Mucosa of descending colon (tissue), 3 donors: Measurements from ENCODE around the gene KCNIP2. TPM values are rescaled to one million over a fixed set of nuclear protein-coding genes. Genes with fewer than 3 reads are reported as not detected.

Experiments used
- ATAC-seq: fragments of 200-7000 bp; cut with Tn5 transposase; one replicate; pipeline ENCODE4 v1.9.1; 2020; ENCODE audit warnings: mild to moderate bottlenecking, moderate library complexity
- DNase-seq, 3 donors: peaks; one replicate each; pipeline ENCODE4 v3.0.0-alpha.2; 2020
- H3K36me3 ChIP-seq: fragments of 200-600 bp; one replicate; pipeline ENCODE4 v1.8.0; 2021; ENCODE audit warnings: low read depth, mild to moderate bottlenecking
- H3K4me1 ChIP-seq: fragments of 200-600 bp; one replicate; pipeline ENCODE4 v1.8.0; 2021; ENCODE audit warnings: low read depth, mild to moderate bottlenecking
- H3K4me3 ChIP-seq: fragments of 200-600 bp; one replicate; pipeline ENCODE4 v1.8.0; 2021; ENCODE audit warnings: mild to moderate bottlenecking
- H3K9me3 ChIP-seq: fragments of 200-600 bp; one replicate; pipeline ENCODE4 v1.8.0; 2021; ENCODE audit warnings: mild to moderate bottlenecking
- CTCF ChIP-seq: fragments of 200-600 bp; IDR thresholded peaks from one replicate; pipeline ENCODE4 v1.8.0; 2022; ENCODE audit warnings: antibody characterized with exemption, mild to moderate bottlenecking
- intact Hi-C, 2 donors: fragments of 100-400 bp; cut with DNase I in 1 of 2; cut with micrococcal nuclease in 1 of 2; formaldehyde crosslinking; loops; one replicate each; pipeline versions ENCODE4 v1.11.0 to v1.11.1; 2022; cut with DNase I, micrococcal nuclease
- total RNA-seq, 3 donors: library from RNA; stranded (reverse); fragmentation: NEBNext Ultra II Directional in 2 of 3; extraction: Animal tissue kit (Norgen Biotek cat#: 25700) in 2 of 3; gene quantifications; one replicate each; pipeline versions ENCODE4 v1.2.1 to v1.2.4, GENCODE V29; 2021 to 2023
- donor health status: DM: no; HTN: no; CAD: no; lungs with moderate emphysema.
- donor health status: DM: no; HTN: no; CAD: no.
- donor health status: DM: no; HTN: yes; CAD: no.

The KCNIP2 gene
- total RNA-seq, 3 donors from 2014 or later, result 3.7 to 5.9 (median 4.2) TPM

GRCh38 chr10:101878869-101879268 is 35.3 kb upstream of the KCNIP2 start:
- no peaks in the 10 kb centered on the region for H3K36me3 ChIP-seq
- intact Hi-C loops, result no loop called here
- TF ChIP-seq CTCF, result no peak
- H3K9me3 ChIP-seq, result no peaks in the 10 kb centered on the region
- H3K4me3 ChIP-seq, result no peak overlapping the region
- no peaks in the 10 kb centered on the region for H3K4me1 ChIP-seq
- DNase-seq (no peak), ATAC-seq (no peak)

DNA sequence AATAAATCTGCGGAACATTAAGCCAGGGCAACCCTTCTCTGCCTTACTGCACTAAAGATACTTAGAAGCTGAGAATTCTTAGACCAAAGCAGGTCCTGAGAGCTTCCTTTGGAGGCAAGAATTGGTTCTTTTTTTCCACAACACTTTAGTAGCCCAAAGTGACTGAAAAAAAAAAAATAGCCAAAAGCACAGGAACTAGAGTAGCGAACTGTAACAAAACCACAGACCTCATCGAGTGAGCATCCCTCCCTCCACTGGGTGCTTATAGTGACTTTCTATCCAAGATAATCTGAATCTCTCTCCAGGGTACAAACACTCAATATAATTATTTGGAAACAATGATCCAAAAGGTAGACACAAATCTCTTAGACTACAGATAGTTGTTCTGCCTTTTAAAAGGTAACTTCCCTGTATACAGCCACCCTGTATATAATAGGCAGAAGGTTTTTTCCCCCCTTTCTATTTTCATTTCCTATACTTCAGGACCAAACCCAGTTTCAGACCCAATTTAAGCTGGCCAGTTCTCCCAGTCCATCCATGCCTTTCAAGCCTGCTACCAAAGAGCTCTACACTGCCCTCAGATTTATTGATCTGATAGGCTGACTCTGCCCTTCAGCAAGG is 31.6 kb upstream of the KCNIP2 start:
- DNase-seq (no peak), ATAC-seq (no peak)
- intact Hi-C loops, result no loop called here
- TF ChIP-seq CTCF, result no peak
- Histone ChIP-seq H3K9me3 (no peaks in the 10 kb centered on the region), H3K4me1 (no peaks in the 10 kb centered on the region), H3K36me3 (no peaks in the 10 kb centered on the region), H3K4me3 (no peak overlapping the region)

- ATAC-seq (no peak), DNase-seq (no peak)
- intact Hi-C loops, result no loop called here
- H3K36me3 ChIP-seq, result no peaks in the 10 kb centered on the region
- H3K9me3 ChIP-seq, result no peaks in the 10 kb centered on the region
- no peaks in the 10 kb centered on the region for H3K4me1 ChIP-seq
- H3K4me3 ChIP-seq, result no peak overlapping the region
- TF ChIP-seq CTCF, result no peak
Observed at GRCh38 chr10:101874252-101874651, 30.7 kb upstream of the KCNIP2 start.

DNA sequence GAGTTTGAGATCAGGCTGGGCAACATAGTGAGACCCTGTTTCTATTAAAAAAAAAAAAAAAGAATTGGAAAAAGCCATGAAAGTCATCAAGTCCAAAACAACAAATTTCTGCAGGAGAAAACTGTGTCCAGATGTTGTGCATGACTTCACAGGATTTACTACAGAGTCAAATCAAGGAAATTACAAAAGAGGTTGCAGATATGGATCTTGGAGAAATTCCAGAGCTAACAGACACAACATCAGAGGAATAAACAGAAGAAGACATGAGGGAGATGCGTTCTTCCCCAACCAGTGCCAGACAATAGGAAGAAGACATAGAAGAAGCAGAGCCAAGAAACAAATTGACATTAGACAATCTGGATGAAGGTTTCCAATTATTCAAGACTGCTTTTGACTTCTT is 24.3 kb upstream of the KCNIP2 start:
- no peaks in the 10 kb centered on the region for H3K4me1 ChIP-seq
- no peaks in the 10 kb centered on the region for H3K9me3 ChIP-seq
- intact Hi-C loops, result no loop called here
- no peak for TF ChIP-seq CTCF
- H3K36me3 ChIP-seq, result no peaks in the 10 kb centered on the region
- ATAC-seq, result no peak
- no peak for DNase-seq
- H3K4me3 ChIP-seq, result no peak overlapping the region

GRCh38 chr10:101859530-101859929 is 15.9 kb upstream of the KCNIP2 start:
- TF ChIP-seq CTCF, result no peak
- H3K36me3 ChIP-seq, result no peaks in the 10 kb centered on the region
- ATAC-seq, result no peak
- no peak overlapping the region for H3K4me3 ChIP-seq
- intact Hi-C loops, result no loop called here
- no peak for DNase-seq
- H3K4me1 ChIP-seq, result no peaks in the 10 kb centered on the region
- H3K9me3 ChIP-seq, result peaks cover 10% of the 10 kb centered on the region
